ENCODE measurements around the gene FOXK1.
"Not testable (repeated sequence)": the region's sequence is repeated elsewhere in the genome, so short reads cannot be mapped to it uniquely, and the experiment has no call there.

FOXK1 gene

DNA sequence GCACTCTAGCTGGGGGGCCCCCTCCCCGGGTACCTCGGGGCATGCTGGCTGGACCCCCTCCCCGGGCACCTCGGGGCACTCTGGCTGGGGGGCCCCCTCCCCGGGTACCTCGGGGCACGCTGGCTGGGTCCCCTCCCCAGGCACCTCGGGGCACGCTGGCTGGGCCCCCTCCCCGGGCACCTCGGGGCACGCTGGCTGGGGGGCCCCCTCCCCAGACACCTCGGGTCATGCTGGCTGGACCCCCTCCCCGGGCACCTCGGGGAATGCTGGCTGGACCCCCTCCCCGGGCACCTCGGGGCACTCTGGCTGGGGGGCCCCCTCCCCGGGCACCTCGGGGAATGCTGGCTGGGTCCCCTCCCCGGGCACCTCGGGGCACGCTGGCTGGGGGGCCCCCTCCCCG lies 120.5 kb downstream of the FOXK1 start:
- not testable (repeated sequence) for DNase-seq

DNA sequence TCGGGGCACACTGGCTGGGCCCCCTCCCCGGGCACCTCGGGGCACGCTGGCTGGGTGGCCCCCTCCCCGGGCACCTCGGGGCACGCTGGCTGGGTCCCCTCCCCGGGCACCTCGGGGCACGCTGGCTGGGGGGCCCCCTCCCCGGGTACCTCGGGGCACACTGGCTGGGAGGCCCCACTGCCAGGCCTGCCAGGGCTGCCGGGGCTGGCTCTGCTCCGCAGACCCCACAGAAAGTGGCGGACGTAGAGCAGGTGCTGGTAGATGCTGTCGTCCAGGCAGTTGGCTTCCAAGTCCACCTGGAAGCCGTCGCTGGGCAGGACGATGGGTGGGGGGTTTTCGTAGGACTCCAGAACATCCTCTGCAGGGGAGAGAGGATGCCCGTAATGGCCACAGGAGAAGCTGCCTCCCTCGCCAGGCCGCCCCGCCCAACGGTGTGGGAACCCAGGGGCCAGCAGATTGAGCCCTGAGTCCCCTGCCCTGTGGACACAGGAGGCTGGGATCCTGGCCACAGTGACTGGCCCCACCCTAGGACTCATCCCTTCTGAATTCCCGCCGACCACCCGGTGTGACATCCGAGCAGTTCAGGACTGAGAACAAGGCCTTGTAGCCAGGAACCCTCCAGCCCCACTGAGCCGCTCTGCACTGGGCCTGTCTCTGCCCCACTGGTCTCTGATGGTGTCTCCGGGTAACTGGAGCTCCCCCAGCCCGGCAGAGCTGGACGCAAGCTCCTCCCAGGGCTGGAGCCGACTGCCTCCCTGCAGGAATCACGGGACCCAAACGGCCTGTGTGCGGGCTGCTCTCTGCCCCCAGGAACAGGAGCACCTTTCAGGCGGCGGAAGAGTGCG lies 121.5 kb downstream of the FOXK1 start:
- DNase-seq, result no peak

- no peak for DNase-seq
Observed at GRCh38 chr7:4805110-4805983, 123.3 kb downstream of the FOXK1 start.

GRCh38 chr7:4805984-4806300 lies 123.8 kb downstream of the FOXK1 start:
- no peak for DNase-seq

DNA sequence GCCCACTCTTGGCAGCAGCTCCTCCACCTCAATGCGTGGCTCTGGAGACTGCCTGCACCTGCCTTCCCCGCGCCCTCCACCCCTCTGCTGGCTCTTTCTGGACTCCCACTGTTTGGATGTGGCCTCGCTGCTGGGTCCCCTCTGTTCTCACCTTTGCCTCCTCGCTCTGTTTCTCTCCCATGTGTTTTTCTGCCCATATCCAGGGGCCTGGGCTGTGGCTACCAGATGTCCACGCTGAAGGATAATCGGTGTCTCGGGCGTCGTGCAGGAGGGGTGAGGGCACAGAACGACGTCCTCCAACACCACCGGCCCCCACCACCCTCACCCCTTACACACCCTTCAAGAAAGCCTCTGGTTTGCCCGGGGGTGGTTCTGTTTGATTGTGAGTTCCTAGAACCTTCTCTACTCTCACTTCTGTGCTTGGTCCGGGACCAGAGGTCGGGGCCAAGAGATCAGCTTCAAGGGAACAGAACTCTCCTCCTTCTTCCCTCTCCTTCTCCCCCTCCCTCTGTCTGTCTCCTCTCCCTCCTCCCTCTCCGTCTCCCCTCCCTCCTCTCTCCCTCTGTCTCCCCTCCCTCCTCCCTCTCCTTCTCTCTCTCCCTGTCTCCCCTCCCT lies 125.0 kb downstream of the FOXK1 start:
- no peak for DNase-seq

- no peak for DNase-seq
Observed at GRCh38 chr7:4807598-4808016, 125.5 kb downstream of the FOXK1 start.

- no peak for DNase-seq
Observed at GRCh38 chr7:4808026-4808425, 125.9 kb downstream of the FOXK1 start.

DNA sequence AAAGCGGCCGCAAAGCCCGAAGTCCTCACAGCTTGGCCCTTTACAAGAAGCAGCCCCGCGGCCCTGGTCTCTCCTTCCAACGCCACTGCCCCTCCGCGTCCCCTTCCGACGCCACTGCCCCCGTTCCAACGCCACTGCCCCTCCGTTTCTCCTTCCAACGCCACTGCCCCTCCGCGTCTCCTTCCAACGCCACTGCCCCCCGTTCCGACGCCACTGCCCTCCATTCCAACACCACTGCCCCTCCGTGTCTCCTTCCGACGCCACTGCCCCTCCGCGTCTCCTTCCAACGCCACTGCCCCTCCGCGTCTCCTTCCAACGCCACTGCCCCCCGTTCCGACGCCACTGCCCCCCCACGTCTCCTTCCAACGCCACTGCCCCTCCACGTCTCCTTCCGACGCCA lies 126.5 kb downstream of the FOXK1 start:
- no peak for DNase-seq

DNA sequence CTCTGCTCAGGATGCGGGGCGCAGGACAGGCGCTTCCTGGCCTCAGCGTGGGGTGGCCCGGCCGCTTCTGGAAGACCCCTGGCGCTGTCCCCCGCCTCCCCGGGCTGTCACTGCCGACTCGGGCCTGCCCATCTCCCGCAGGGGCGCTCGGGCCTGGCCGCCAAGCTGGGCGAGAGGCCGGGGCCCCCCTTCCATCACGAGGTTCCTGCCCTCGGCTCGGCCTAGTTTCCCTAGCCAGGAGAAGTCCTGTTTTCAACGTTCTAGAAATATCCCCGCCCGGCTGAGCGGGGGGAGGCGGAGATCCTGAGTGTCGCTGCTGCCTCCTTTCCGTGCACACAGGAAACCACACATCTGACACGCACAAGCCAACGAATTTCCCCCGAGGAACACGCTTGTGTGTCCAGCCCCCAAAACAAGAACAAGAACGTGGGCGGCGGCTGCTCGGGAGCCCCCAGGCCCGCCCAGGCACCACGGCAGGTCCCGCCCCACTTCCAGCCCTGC lies 127.0 kb downstream of the FOXK1 start:
- no peak for DNase-seq

GRCh38 chr7:4809666-4810065 lies 127.6 kb downstream of the FOXK1 start:
- no peak for DNase-seq

GRCh38 chr7:4814433-4814832 lies 132.3 kb downstream of the FOXK1 start:
- no peak for DNase-seq

GRCh38 chr7:4815121-4815520 lies 133.0 kb downstream of the FOXK1 start:
- DNase-seq, result no peak

DNA sequence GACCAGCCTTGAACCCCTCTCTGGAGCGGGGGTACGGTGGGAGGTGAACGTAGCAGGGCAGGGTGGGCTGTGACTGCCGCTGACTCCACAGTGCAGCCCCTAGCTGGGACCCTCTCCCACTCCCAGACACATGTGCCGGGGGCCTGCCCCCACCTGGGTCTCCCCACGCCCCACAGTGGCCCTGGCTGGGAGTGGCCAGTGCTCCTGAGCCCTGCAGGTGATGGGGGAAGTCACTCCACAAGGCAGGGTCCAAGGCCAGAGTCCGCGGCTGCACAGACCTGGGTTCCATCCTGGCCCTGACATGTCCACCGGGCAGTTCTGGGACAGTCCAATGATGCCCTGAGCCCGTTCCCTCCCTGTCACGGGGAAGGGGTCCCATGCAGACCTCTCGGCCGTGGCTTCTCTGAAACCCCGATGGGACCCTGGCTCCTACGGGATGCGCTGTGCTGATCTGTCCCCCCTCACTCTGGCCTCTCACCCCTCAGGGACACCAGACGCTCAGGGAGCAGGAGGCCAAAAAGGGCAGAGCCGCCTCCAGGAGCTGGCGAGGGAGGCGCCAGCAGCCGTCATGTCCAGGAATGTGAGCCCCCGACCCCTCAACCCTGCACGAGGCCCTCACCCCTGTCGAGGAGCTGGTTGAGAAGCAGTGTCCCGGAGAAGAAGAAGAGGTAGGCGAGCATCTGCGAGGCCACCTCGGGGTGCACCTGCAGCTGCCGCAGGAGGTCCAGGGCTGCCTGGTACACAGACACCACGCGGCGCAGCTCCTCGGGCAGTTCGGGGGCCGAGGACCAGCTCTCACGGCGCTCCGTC lies 133.7 kb downstream of the FOXK1 start:
- no peak for DNase-seq

- DNase-seq, result no peak
Observed at GRCh38 chr7:4816419-4817080, 134.5 kb downstream of the FOXK1 start.

DNA sequence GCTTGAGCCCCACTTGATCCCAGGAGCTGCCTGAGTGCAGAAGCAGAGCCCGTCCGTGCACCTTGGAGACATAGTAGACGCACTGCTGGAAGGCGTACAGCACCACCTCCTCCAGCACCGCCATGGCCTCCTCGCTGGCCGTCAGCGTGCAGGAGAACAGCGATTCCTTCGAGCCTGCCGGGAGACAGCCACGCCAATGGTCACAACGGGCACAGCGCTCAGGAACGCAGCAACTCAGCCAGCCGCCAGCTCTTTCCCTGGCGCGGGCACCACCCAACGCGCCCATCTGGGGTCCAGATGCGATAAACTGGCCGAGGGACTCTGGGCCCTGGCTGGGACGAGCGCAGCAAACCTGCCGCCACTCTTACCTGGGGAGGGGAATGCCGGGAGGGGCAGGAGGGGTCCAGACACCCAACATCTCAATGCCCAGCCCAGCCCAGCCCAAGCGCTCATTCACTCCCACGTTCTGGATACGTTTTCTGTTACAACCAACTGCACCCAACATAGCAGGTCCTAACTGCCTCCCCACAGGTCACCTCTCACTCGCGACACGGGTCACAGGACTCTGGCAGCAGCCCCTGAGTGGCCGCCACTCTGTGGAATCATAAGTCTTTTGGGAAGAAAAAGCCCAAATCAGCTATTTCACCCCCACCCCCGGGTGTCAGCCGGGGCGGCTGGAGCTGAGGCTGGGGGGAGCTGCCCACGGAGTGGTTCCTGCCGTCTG lies 135.2 kb downstream of the FOXK1 start:
- no peak for DNase-seq

DNA sequence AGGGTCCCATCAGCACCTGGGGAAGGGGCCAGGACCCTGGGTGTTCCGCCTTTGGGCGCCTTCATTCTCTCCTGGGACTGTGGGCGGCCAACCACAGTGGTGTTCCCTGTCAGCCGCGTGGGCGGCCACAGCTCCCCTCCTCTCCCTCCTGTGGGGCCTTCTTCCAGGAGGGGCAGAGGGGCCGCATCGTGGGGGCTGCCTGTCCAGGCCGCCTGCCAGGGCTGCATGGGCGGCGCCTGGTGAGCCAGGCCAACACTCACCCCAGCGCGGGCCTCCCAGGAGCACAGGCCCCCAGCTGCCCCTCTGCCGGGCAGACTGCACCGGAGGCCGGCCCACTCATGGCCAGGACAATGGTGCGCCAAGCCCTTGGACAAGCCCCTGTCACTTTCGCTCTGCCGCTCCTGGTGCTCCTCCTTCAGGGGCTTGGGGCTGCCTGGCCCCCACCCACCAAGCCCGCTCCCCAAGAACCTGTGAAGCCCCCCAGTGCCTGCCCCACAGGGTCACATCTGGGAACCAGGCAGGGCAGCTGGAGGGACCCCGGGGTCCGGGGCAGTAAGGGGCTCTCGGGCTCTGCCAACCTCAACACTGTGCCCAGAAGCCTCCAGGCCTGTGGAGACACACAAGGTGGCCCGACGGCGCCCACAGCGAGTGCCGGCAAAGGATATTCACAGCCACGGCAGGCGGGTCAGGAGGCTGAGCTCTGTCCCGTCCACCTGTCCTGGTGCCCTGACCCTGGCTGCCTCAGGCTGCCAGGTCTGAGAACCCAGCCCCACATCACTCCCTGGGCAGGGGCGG lies 136.1 kb downstream of the FOXK1 start:
- no peak for DNase-seq

- DNase-seq, result no peak
Observed at GRCh38 chr7:4819560-4820404, 137.7 kb downstream of the FOXK1 start.

GRCh38 chr7:4820405-4820966 lies 138.4 kb downstream of the FOXK1 start:
- no peak for DNase-seq
